Effector memory CD4-positive, alpha-beta T cell (primary cell): ENCODE results near the gene CSHL1.

Experiments
- DNase-seq, 3 donors: peaks; one replicate each; pipeline ENCODE4 v3.0.0-alpha.2; 2020
- H3K27ac ChIP-seq: 2 replicates; pipeline ENCODE4 v1.7.0; 2013; ENCODE audit warnings: mild to moderate bottlenecking, low read length, moderate library complexity; ENCODE audit not compliant: insufficient read depth, poor library complexity, severe bottlenecking
- H3K27me3 ChIP-seq: replicated peaks from 2 replicates; pipeline ENCODE4 v1.7.0; 2013; ENCODE audit warnings: mild to moderate bottlenecking, low read length; ENCODE audit not compliant: insufficient read depth, control insufficient read depth, poor library complexity, severe bottlenecking
- H3K36me3 ChIP-seq: 2 replicates; pipeline ENCODE4 v1.7.0; 2013; ENCODE audit warnings: mild to moderate bottlenecking, low read length, moderate library complexity; ENCODE audit not compliant: control insufficient read depth, insufficient read depth
- H3K4me1 ChIP-seq: 2 replicates; pipeline ENCODE4 v1.7.0; 2013; ENCODE audit warnings: low read length, mild to moderate bottlenecking; ENCODE audit not compliant: control insufficient read depth, insufficient read depth, poor library complexity, severe bottlenecking
- H3K4me3 ChIP-seq: 2 replicates; pipeline ENCODE4 v1.7.0; 2013; ENCODE audit warnings: low read length, low read depth, mild to moderate bottlenecking; ENCODE audit not compliant: insufficient read depth, poor library complexity, severe bottlenecking
- H3K9me3 ChIP-seq: 2 replicates; pipeline ENCODE4 v1.7.0; 2013; ENCODE audit warnings: mild to moderate bottlenecking, low read length, moderate library complexity; ENCODE audit not compliant: control insufficient read depth

CSHL1 gene

DNA sequence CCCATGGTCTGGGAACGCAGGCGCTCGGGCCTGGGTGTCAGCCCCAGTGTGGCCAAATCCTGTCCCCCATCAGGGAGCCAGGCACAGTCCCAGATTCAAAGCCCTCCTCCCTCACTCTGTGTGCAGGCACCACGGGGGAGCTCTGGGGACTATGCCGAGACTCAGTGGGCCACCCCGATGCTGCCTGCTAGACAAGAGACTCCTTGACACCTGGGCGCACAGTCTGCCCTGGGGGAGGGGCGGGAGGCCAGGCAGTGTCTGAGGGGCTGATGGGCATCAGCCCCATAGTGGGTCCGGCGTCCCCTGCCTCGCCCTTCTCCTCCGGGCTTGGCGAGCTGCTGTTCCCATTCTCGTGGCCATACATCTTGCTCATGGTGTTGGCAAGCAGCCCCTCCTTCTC is 29.5 kb upstream of the CSHL1 start:
- Histone ChIP-seq H3K4me1 (peaks cover 3% of the 10 kb centered on the region), H3K4me3 (no peak overlapping the region)
- DNase-seq, result no peak

DNA sequence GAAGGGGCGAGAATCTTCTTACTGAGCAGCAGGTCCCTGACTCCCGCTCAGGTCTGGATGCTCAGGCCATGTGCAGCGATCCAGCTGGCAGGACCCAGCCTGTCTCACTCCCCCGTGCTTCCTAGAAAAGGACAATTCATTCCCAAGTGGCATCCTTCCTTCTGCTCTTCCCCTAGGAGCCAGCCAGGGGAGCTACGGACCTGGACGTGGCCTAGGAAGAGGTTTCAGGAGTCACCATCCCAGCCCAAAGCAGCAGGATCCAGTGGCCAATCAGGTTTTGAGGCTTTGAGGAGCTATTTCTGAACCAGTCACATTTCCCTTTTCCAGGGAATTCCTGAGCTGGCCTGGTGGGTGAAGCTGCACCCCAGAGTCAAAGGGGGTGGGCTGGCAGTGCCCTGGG is 28.8 kb upstream of the CSHL1 start:
- no peaks in the 10 kb centered on the region for H3K27me3 ChIP-seq
- no peaks in the 10 kb centered on the region for H3K36me3 ChIP-seq
- H3K4me1 ChIP-seq, result no peaks in the 10 kb centered on the region
- H3K4me3 ChIP-seq, result no peak overlapping the region
- H3K9me3 ChIP-seq, result no peaks in the 10 kb centered on the region
- no peak overlapping the region for H3K27ac ChIP-seq
- DNase-seq, result no peak

More for the DNA sequence above, 29.5 kb upstream of the CSHL1 start:
- Histone ChIP-seq H3K9me3 (no peaks in the 10 kb centered on the region), H3K27ac (no peak overlapping the region), H3K27me3 (no peaks in the 10 kb centered on the region), H3K36me3 (no peaks in the 10 kb centered on the region)

DNA sequence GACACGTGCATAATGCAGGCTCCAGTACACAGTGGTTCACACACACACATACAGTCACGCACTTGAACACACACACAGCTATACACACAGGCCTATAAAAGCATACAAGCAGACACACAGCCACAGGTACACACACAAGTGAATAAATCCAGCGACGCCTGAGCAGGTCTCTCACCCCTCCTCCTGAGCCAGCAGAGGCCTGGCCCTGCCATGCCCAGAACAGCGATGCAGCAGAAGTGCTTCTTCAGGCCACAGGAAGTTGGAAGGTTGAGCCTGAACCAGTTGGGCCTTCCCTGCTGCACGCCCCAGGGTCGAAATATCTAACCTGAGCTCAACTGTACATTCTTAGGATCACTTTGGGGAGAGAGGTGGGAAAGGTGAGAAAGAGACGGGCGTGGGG is 28.3 kb upstream of the CSHL1 start:
- Histone ChIP-seq H3K27ac (no peak overlapping the region), H3K36me3 (no peaks in the 10 kb centered on the region), H3K9me3 (no peaks in the 10 kb centered on the region), H3K4me3 (no peak overlapping the region), H3K27me3 (no peaks in the 10 kb centered on the region), H3K4me1 (no peaks in the 10 kb centered on the region)
- no peak for DNase-seq

DNA sequence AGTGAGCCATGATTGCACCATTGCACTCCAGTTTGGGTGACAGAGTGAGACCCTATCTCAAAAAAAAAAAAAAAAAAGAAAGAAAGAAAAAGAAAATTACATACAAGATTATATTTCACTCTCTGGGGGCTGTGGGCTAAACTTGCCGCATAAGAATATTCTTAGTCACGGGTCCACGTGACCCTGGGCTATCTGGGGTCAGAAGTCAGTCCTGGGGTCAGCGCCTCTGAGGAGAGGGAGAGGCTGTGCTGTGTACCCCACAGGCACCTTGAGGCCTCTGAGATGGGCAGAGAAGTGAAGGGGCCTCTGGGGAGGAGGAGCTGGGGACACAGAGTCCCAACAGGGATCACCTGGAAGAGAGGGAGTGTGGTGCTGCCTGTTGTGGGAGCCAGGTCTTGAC is 26.9 kb upstream of the CSHL1 start:
- H3K9me3 ChIP-seq, result no peaks in the 10 kb centered on the region
- H3K27ac ChIP-seq, result no peak overlapping the region
- H3K27me3 ChIP-seq, result no peaks in the 10 kb centered on the region
- no peaks in the 10 kb centered on the region for H3K36me3 ChIP-seq
- no peak overlapping the region for H3K4me3 ChIP-seq
- peaks cover under 1% of the 10 kb centered on the region for H3K4me1 ChIP-seq
- DNase-seq, result no peak

DNA sequence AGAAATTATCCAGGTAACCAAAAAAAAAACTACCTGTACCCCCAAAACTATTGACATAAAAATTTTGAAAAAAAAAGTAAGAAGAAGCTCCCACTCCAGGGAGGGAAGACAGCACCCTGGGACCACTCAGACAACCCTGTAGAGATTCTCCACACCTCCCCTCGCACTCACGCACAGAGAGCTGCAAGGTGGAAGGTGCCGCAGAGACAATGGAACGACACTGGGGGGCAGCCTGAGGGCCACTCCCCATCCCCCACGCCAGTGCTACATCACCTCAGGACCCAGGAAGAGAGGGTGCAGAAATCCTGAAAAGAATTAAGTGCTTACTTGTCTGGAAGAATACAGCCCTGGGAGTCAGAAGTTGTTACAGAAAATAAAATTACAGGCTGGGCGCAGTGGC is 26.3 kb upstream of the CSHL1 start:
- H3K27me3 ChIP-seq, result no peaks in the 10 kb centered on the region

DNA sequence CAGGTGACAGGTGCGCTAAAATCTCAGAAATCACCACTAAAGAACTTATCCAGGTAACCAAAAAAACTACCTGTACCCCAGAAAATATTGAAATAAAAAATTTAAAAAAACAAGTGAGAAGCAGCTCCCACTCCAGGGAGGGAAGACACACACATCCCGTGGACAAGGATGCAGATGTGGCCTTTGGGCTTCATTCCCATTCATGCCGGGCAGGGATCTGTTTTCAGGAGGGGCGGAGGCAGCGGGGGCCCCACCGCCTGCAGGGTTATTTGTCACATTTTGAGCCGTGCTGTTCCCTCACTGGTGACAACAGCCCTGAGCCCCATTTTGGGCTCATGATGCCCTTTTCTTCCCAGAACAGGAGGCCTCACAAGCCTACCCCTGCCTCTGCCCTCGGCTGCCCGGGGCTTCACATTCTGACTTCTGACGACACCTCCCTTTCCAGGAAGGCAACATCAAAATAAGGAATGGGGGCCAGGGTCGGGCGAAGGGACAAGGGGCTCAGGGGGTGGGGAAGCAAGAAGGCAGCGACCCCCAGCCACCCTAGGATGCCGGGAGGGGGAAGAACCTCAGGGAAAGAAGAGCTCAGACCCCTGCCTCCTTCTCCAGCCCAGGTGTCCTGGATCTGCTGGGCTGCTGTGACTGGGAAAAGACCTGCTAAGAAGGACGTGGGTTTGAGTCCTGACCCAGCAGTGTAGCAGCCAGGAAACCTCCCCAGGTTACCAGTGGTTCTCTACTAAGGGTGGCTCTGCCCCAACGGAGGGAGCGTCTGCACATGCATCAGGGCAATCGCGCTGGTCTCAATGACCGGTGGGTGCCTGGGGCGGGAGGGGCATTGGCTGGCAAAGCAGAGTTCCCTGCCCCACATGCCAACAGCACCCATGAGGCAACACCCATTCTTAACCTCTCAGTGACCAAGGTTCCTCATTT is 23.4 kb upstream of the CSHL1 start:
- Histone ChIP-seq H3K36me3 (peaks cover 5% of the 10 kb centered on the region), H3K4me3 (no peak overlapping the region), H3K27ac (no peak overlapping the region), H3K4me1 (peaks cover 18% of the 10 kb centered on the region), H3K9me3 (no peaks in the 10 kb centered on the region), H3K27me3 (no peaks in the 10 kb centered on the region)
- DNase-seq, result no peak

More for the DNA sequence above, 26.3 kb upstream of the CSHL1 start:
- Histone ChIP-seq H3K36me3 (no peaks in the 10 kb centered on the region), H3K4me1 (peaks cover 6% of the 10 kb centered on the region), H3K27ac (no peak overlapping the region), H3K4me3 (no peak overlapping the region), H3K9me3 (no peaks in the 10 kb centered on the region)
- no peak for DNase-seq

DNA sequence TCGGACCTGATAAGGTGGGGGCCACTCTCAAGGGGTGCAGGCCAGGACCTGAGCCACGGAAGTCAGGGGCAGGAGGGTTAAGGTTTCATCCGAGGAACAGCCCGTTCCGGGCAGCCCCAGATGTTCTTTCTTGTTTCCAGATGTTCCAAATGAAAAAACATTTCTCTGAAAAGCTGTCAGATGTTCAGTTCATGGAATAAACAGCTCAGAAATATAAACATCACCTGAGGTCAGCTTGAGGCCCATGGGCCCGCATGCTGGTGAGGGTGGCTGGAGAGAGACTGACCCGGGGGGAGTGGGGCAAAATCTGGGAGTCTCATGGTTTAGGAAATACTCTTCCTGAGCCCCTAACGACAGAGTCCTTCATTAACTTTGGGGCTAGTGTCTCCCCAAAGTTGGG is 22.5 kb upstream of the CSHL1 start:
- peaks cover 18% of the 10 kb centered on the region for H3K4me1 ChIP-seq
- H3K27me3 ChIP-seq, result no peaks in the 10 kb centered on the region
- H3K36me3 ChIP-seq, result peaks cover 14% of the 10 kb centered on the region
- no peak for DNase-seq
- no peak overlapping the region for H3K27ac ChIP-seq
- no peaks in the 10 kb centered on the region for H3K9me3 ChIP-seq
- no peak overlapping the region for H3K4me3 ChIP-seq

DNA sequence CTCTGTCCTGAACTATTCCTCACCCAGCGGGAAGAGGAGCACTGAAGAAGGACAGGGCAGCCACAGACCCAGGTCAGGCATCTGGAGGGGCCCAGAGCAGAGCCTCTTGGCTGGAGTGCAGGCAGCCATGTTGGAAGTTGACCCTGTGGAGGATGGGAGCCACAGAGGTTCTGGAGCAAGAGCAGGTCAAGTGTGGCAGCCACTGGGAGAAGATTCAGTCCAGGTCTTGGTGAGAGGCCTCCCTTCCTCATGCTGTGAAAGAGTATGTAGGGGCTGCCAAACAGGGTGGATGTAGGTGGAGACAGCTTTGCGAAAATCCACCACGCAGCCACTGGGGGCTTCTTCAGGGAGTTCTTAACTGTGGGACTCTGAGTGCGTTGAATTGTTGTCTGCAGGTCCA is 21.7 kb upstream of the CSHL1 start:
- H3K27me3 ChIP-seq, result no peaks in the 10 kb centered on the region
- peaks cover 18% of the 10 kb centered on the region for H3K36me3 ChIP-seq
- peak overlapping the region; percentile 52 for H3K27ac ChIP-seq
- H3K4me1 ChIP-seq, result peaks cover 18% of the 10 kb centered on the region
- H3K4me3 ChIP-seq, result peak overlapping the region; percentile 74
- H3K9me3 ChIP-seq, result no peaks in the 10 kb centered on the region
- no peak for DNase-seq

DNA sequence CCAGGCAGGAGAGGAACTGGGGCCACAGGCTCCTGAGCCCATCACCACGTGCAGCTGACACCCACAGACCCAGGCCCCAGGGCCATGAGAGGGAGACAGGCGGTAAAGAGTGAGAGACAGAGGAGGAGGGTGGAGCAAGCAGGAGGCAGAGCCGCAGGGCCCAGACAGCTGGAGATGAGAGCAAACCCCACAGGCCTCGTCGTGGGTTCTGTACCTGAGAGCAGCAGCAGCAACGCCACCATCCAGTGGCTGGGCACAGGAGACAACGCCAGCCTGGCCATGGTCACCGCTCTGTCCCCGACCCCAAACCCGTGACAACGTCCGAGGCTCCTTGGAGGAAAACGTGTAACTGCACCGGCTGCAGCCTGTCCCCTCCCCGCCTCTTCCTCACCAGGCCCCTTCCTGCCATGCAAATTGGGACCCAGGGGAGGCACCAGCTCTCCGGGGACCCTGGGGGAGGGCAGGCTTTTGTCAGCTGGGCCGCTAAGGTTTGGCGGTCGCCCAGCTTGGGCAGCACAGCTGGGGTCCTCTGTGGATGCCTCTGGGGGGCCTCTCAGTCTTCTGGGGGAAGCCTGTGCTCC is 21.0 kb upstream of the CSHL1 start, which contains the start of gene CD79B:
Gene CD79B (minus strand): TSS at position 351 of the 581 bp plus-strand sequence. CDS start 70 bp downstream, at position 281.
- H3K36me3 ChIP-seq, result peaks cover 18% of the 10 kb centered on the region
- H3K9me3 ChIP-seq, result no peaks in the 10 kb centered on the region
- DNase-seq, result no peak
- H3K27me3 ChIP-seq, result no peaks in the 10 kb centered on the region
- peak within 1 kb of the TSS; percentile 74 for H3K4me3 ChIP-seq
- H3K4me1 ChIP-seq, result peaks cover 18% of the 10 kb centered on the region
- H3K27ac ChIP-seq, result peak within 1 kb of the TSS; percentile 52

DNA sequence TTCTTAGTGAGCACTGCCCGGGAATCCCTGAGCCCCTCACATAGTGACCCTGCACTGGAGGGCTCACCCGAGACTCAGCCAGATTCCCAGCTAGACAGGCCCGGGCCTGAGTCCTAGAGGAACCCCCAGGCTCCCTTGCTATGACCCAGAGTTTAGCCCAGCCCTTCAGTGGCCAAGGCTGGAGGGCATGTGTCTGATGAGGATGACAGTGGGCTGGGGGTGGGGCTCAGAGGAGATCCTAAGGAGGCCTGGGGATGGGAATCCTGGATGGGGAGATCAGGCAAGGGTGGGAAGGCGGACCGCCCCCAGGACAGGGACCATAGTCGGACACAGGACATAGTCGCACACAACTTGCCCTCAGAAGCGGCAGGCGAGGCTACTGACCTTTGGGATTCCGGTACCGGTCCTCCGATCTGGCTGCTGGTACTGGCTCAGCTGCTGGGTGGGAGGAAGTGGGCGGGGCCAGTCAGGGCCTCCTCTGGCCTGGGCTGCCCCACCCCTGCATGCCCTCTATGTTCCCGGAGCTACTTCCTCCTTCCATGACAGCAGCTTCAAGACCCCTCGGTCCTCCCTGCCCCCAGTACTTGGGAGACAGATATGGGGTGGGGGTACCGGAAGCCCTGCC is 20.0 kb upstream of the CSHL1 start:
- H3K27me3 ChIP-seq, result no peaks in the 10 kb centered on the region
- no peaks in the 10 kb centered on the region for H3K9me3 ChIP-seq
- peaks cover 18% of the 10 kb centered on the region for H3K4me1 ChIP-seq
- peaks cover 18% of the 10 kb centered on the region for H3K36me3 ChIP-seq
- DNase-seq, result peak; percentile 43 to 61 (median 50)
- peak overlapping the region; percentile 74 for H3K4me3 ChIP-seq
- H3K27ac ChIP-seq, result peak overlapping the region; percentile 52
